ENCODE measurements around the gene DOCK2. TPM values are rescaled to one million over a fixed set of nuclear protein-coding genes. Genes with fewer than 3 reads are reported as not detected.

DOCK2 gene
- total and polyA plus RNA-seq, 2 of the 8 experiments (the other 6 are each of a cell fraction or from before 2014, with no cell fraction given), result 3.9 to 5.7 TPM

DNA sequence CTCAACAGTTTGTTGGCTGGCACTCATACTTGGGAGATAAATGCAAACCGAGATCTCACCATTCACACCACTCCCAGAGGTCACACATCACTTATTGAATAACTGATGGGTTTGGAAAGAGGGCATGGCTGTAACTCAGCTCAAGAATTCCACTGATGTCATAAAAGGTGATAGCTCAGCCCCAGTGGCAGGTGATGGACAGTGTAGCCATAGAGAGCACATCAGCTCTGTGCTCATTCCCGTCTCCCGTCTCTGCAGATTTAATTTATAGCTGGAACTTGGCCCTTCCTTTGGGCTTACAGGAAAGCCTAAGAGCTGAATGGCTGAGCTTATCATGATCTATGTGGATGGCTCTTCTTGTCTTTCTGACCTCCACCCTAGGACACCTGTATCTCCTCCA, 283.4 kb downstream of the DOCK2 start:
- H3K79me1 ChIP-seq (ENCODE audit: low read depth, low read length), result no peaks in the 10 kb centered on the region
- WGBS, 2 experiments (ENCODE audit: extremely low coverage in 1 of 2, insufficient coverage in 1 of 2, insufficient read length in 1 of 2, insufficient replicate concordance in 2 of 2, low coverage in 1 of 2, low lambda C conversion rate in 2 of 2, missing lambda C conversion rate in 1 of 2), result 96% methylated on average over 3 of the region's 3 CpGs; no CpG with 5 or more reads in 1 of the 2 experiments
- CTCF ChIA-PET (ENCODE audit: partially characterized antibody), result interaction anchor here (0.8 to 1.3 kb wide), 3 partner anchors 60 to 85 kb away, joined by 3 to 10 read pairs (median 4); partner anchors contain the start of gene INSYN2B
- TF ChIP-seq MAFK (IDR thresholded peaks at IDR 0.05; ENCODE audit: low read depth, low read length) (no peak), BCL11A (IDR thresholded peaks at IDR 0.05; ENCODE audit: low read depth in 2 of 2, low read length in 2 of 2) (no peak), PHF8 (conservative IDR thresholded peaks at IDR 0.05; ENCODE audit: low read depth, low read length) (no peak), TCF12 (IDR thresholded peaks at IDR 0.05; ENCODE audit: low read depth, low read length) (no peak), SUZ12 (IDR thresholded peaks at IDR 0.05; ENCODE audit: low read length) (no peak), EGR1 (IDR thresholded peaks at IDR 0.05; ENCODE audit: borderline replicate concordance, low read depth, low read length) (no peak), POLR2AphosphoS5 (IDR thresholded peaks at IDR 0.05; ENCODE audit: low read depth, low read length) (no peak), JUN (IDR thresholded peaks at IDR 0.05; ENCODE audit: low read depth, low read length) (no peak), POLR2A (IDR thresholded peaks at IDR 0.05; ENCODE audit: control extremely low read depth in 1 of 2, low read depth in 2 of 2, low read length in 2 of 2) (no peak), TAF1 (IDR thresholded peaks at IDR 0.05; ENCODE audit: low read depth, low read length) (no peak), NANOG (IDR thresholded peaks at IDR 0.05; ENCODE audit: insufficient read depth, low read depth, low read length, poor library complexity, severe bottlenecking) (no peak), GABPA (IDR thresholded peaks at IDR 0.05; ENCODE audit: borderline replicate concordance, insufficient read depth, low read length) (no peak)
- TF ChIP-seq, protein P1, sequence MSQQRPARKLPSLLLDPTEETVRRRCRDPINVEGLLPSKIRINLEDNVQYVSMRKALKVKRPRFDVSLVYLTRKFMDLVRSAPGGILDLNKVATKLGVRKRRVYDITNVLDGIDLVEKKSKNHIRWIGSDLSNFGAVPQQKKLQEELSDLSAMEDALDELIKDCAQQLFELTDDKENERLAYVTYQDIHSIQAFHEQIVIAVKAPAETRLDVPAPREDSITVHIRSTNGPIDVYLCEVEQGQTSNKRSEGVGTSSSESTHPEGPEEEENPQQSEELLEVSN (IDR thresholded peaks at IDR 0.05), result no peak
- TF ChIP-seq, protein P2, sequence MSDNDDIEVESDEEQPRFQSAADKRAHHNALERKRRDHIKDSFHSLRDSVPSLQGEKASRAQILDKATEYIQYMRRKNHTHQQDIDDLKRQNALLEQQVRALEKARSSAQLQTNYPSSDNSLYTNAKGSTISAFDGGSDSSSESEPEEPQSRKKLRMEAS (IDR thresholded peaks at IDR 0.05), result no peak

More for the DNA sequence above, 283.4 kb downstream of the DOCK2 start:
- Histone ChIP-seq H3K27me3 (replicated peaks in 1 of 4; ENCODE audit: control insufficient read depth in 3 of 4, extremely low read depth in 1 of 4, insufficient read depth in 3 of 4, low read length in 3 of 4) (no peaks in the 10 kb centered on the region), H2BK20ac (ENCODE audit: low read length) (no peak overlapping the region), H3K4me3 (ENCODE audit: extremely low read depth in 1 of 4, insufficient read depth in 2 of 4, low read depth in 3 of 4, low read length in 4 of 4) (no peak overlapping the region), H3K23ac (ENCODE audit: insufficient read length) (no peak overlapping the region), H2AFZ (ENCODE audit: low read length) (no peak overlapping the region), H3K4me2 (ENCODE audit: insufficient read depth in 1 of 2, low read depth in 2 of 2, low read length in 2 of 2) (no peak overlapping the region), H3K4me1 (replicated peaks in 1 of 4; ENCODE audit: control insufficient read depth in 3 of 4, insufficient read depth in 4 of 4, low read length in 3 of 4) (no peaks in the 10 kb centered on the region), H4K91ac (replicated peaks; ENCODE audit: insufficient read length, low read length) (no peak overlapping the region), H3K14ac (ENCODE audit: insufficient read length) (no peak overlapping the region), H3K36me3 (ENCODE audit: control insufficient read depth in 2 of 4, insufficient read depth in 4 of 4, low read length in 3 of 4) (no peaks in the 10 kb centered on the region), H3K4ac (replicated peaks; ENCODE audit: insufficient read length, low read depth, low read length) (no peak overlapping the region), H2BK15ac (ENCODE audit: low read length) (no peak overlapping the region), H4K8ac (ENCODE audit: extremely low read depth, insufficient read depth, low read length) (no peak overlapping the region), H3K23me2 (ENCODE audit: low read depth, low read length) (no peaks in the 10 kb centered on the region; the same call in 1 of the 2 replicates), H2AK5ac (ENCODE audit: low read depth, low read length) (no peak overlapping the region), H3K79me2 (ENCODE audit: control insufficient read depth in 1 of 2, insufficient read depth in 2 of 2, low read length in 2 of 2) (no peaks in the 10 kb centered on the region), H2BK12ac (ENCODE audit: low read depth, low read length) (no peak overlapping the region), H4K20me1 (replicated peaks in 1 of 2; ENCODE audit: control insufficient read depth in 1 of 2, insufficient read depth in 2 of 2, low read length in 2 of 2) (no peaks in the 10 kb centered on the region), H3K18ac (ENCODE audit: extremely low read depth, low read length) (no peak overlapping the region), H3K27ac (ENCODE audit: low read depth, low read length) (no peak overlapping the region), H2BK120ac (replicated peaks; ENCODE audit: low read depth, low read length) (no peak overlapping the region), H3K56ac (replicated peaks; ENCODE audit: insufficient read length, low read depth, low read length) (no peak overlapping the region), H3K9me3 (ENCODE audit: insufficient read depth in 2 of 2, low read depth in 1 of 2, low read length in 1 of 2) (no peaks in the 10 kb centered on the region), H4K5ac (ENCODE audit: insufficient read length, low read depth, low read length) (no peak overlapping the region), H2BK5ac (ENCODE audit: low read depth, low read length) (no peak overlapping the region), H3K9ac (replicated peaks in 1 of 4; ENCODE audit: extremely low read depth in 1 of 4, low read depth in 3 of 4, low read length in 3 of 4) (no peak overlapping the region)
- DNase-seq (ENCODE audit: low read depth in 1 of 2, low spot score in 2 of 2) (no peak), FAIRE-seq (no peak)
- POLR2A ChIA-PET (ENCODE audit: partially characterized antibody), result interaction anchor here (0.8 kb wide), 1 partner anchor 13 kb away, joined by 3 read pairs; no protein-coding TSS in a partner anchor
